ENCODE results near the gene LRRC28.
A peak's percentile ranks its signal among the peaks of the same experiment; 100 is the strongest.

Gene LRRC28

GRCh38 chr15:99440029-99440428 lies 188.7 kb downstream of the LRRC28 start:
- H3K36me3 ChIP-seq: no peaks in the 10 kb centered on the region
- no peak overlapping the region for H3K4me3 ChIP-seq
- DNase-seq: peak in 1 of 2 donors; percentile 48
- no peak for TF ChIP-seq CTCF (IDR thresholded peaks at IDR 0.05)
- H3K9me3 ChIP-seq: no peaks in the 10 kb centered on the region
- H3K4me1 ChIP-seq: peaks cover 4 to 80% (median 57%) of the 10 kb centered on the region in 4 donors
- intact Hi-C loops (cut with DNase I; ENCODE audit: low total_unique reads): no loop called here
- peak overlapping the region; percentile 66 to 70 for H3K27ac ChIP-seq
- no peaks in the 10 kb centered on the region for H3K27me3 ChIP-seq

Data from tibial artery (tissue), 4 donors.